Esophagus muscularis mucosa (tissue), 3 donors: ENCODE results near the gene PCDH9.

Experiments used
- CTCF ChIP-seq, 3 experiments: fragments of 200-600 bp in 2 of 3; fragments of 450-650 bp in 1 of 3; sonication (generic) in 2 of 3; IDR thresholded peaks; one replicate each; pipeline ENCODE4 v1.5.1; 2017 to 2019; ENCODE audit warnings: antibody characterized with exemption in 3 of 3, mild to moderate bottlenecking in 2 of 3, moderate library complexity in 1 of 3
- POLR2A ChIP-seq: fragments of 450-650 bp; IDR thresholded peaks from one replicate; pipeline ENCODE4 v1.6.1; 2017; ENCODE audit warnings: antibody characterized with exemption, moderate library complexity, mild to moderate bottlenecking, low read depth
- POLR2AphosphoS5 ChIP-seq, 2 donors: sonication (generic); formaldehyde crosslinking; IDR thresholded peaks; one replicate each; pipeline ENCODE4 v1.6.1; 2017; ENCODE audit warnings: antibody characterized with exemption in 2 of 2

GRCh38 chr13:66844933-66845332 lies 385.2 kb downstream of the PCDH9 start:
- TF ChIP-seq CTCF (IDR thresholded peaks at IDR 0.05) (no peak), POLR2AphosphoS5 (IDR thresholded peaks at IDR 0.05) (no peak), POLR2A (no peak)
